GM23338 (cell line): Measurements from ENCODE around the gene DHPS. TPM values are rescaled to one million over a fixed set of nuclear protein-coding genes. Genes with fewer than 3 reads are reported as not detected.

ENCODE experiments used
- ATAC-seq: fragments of 200-7000 bp; cut with Tn5 transposase; 3 replicates; pipeline ENCODE4 v1.9.1; 2020
- DNase-seq: peaks from one replicate; pipeline ENCODE4 v3.0.0-alpha.2; 2015; ENCODE audit warnings: low spot score
- H2AFZ ChIP-seq: fragments of 200-600 bp; sonication (generic); 2 replicates; pipeline ENCODE4 v1.8.0; 2016; ENCODE audit warnings: antibody characterized with exemption, mild to moderate bottlenecking, moderate library complexity
- H3F3A ChIP-seq: fragments of 200-600 bp; sonication (generic); replicated peaks from 2 replicates; pipeline ENCODE4 v1.8.0; 2017; ENCODE audit warnings: antibody characterized with exemption, mixed run types, low read depth
- H3K27ac ChIP-seq: fragments of 200-600 bp; sonication (generic); 2 replicates; pipeline ENCODE4 v1.6.1; 2016; ENCODE audit warnings: low read depth
- H3K27me3 ChIP-seq: fragments of 200-600 bp; sonication (generic); 2 replicates; pipeline ENCODE4 v1.8.0; 2016; ENCODE audit warnings: mild to moderate bottlenecking, mixed run types, moderate library complexity; ENCODE audit not compliant: insufficient read depth
- H3K36me3 ChIP-seq: fragments of 200-600 bp; sonication (generic); 2 replicates; pipeline ENCODE4 v1.8.0; 2016; ENCODE audit warnings: mild to moderate bottlenecking; ENCODE audit not compliant: insufficient read depth
- H3K4me1 ChIP-seq: fragments of 200-600 bp; sonication (generic); 2 replicates; pipeline ENCODE4 v1.8.0; 2016; ENCODE audit warnings: mild to moderate bottlenecking, moderate library complexity; ENCODE audit not compliant: insufficient read depth
- H3K4me2 ChIP-seq: fragments of 200-600 bp; sonication (generic); 2 replicates; pipeline ENCODE4 v1.7.1; 2017; ENCODE audit warnings: mixed run types
- H3K4me3 ChIP-seq: fragments of 200-600 bp; sonication (generic); 2 replicates; pipeline ENCODE4 v1.6.1; 2016; ENCODE audit warnings: mixed run types
- H3K79me2 ChIP-seq: fragments of 200-600 bp; sonication (generic); replicated peaks from 2 replicates; pipeline ENCODE4 v1.8.0; 2017; ENCODE audit warnings: mild to moderate bottlenecking; ENCODE audit not compliant: insufficient read depth
- H3K9me2 ChIP-seq: fragments of 200-600 bp; sonication (generic); 2 replicates; pipeline ENCODE4 v1.8.0; 2017; ENCODE audit not compliant: insufficient read depth
- H4K20me1 ChIP-seq: fragments of 200-600 bp; sonication (generic); replicated peaks from 2 replicates; pipeline ENCODE4 v1.8.0; 2017; ENCODE audit warnings: mild to moderate bottlenecking; ENCODE audit not compliant: insufficient read depth
- H3K27ac Mint-ChIP-seq: 2 replicates; pipeline ENCODE4 v1.8.0; 2020; ENCODE audit warnings: inconsistent platforms, mild to moderate bottlenecking, moderate library complexity, mixed read lengths
- H3K27me3 Mint-ChIP-seq: 3 replicates; pipeline ENCODE4 v1.8.0; 2022; ENCODE audit warnings: low read depth, mild to moderate bottlenecking, moderate library complexity, mixed read lengths, inconsistent platforms; ENCODE audit not compliant: insufficient read depth, poor library complexity
- H3K36me3 Mint-ChIP-seq: 3 replicates; pipeline ENCODE4 v1.8.0; 2021; ENCODE audit warnings: low read depth, mild to moderate bottlenecking, inconsistent platforms, moderate library complexity, mixed read lengths
- H3K4me1 Mint-ChIP-seq: 3 replicates; pipeline ENCODE4 v1.8.0; 2020; ENCODE audit warnings: mild to moderate bottlenecking, inconsistent platforms, mixed read lengths
- H3K4me3 Mint-ChIP-seq: 3 replicates; pipeline ENCODE4 v1.8.0; 2021; ENCODE audit warnings: moderate library complexity, mild to moderate bottlenecking, inconsistent platforms, mixed read lengths
- H3K9me3 Mint-ChIP-seq: 3 replicates; pipeline ENCODE4 v1.8.0; 2020; ENCODE audit warnings: moderate library complexity, mild to moderate bottlenecking, inconsistent platforms, mixed read lengths
- ETS1 ChIP-seq: IDR thresholded peaks from 2 replicates; pipeline ENCODE4 v1.6.1; 2016; ENCODE audit warnings: antibody characterized with exemption
- EZH2 ChIP-seq: fragments of 200-600 bp; sonication (generic); IDR thresholded peaks from one replicate; pipeline ENCODE4 v1.8.0; 2017; ENCODE audit warnings: antibody characterized with exemption, mild to moderate bottlenecking, low read depth; ENCODE audit not compliant: unreplicated experiment
- JUNB ChIP-seq: IDR thresholded peaks from one replicate; pipeline ENCODE4 v1.6.1; 2016; ENCODE audit warnings: antibody characterized with exemption; ENCODE audit not compliant: unreplicated experiment
- POLR2AphosphoS5 ChIP-seq: IDR thresholded peaks from 2 replicates; pipeline ENCODE4 v1.6.1; 2016; ENCODE audit warnings: antibody characterized with exemption, low read depth
- REST ChIP-seq: IDR thresholded peaks from one replicate; pipeline ENCODE4 v1.6.1; 2018; ENCODE audit warnings: antibody characterized with exemption; ENCODE audit not compliant: unreplicated experiment
- STAT1 ChIP-seq: IDR thresholded peaks from one replicate; pipeline ENCODE4 v1.6.1; 2016; ENCODE audit warnings: antibody characterized with exemption; ENCODE audit not compliant: unreplicated experiment
- ZNF114 ChIP-seq: fragments of 250-450 bp; sonication (Bioruptor Pico); IDR thresholded peaks from 2 replicates; pipeline ENCODE4 v1.5.0; 2020; ENCODE audit warnings: mild to moderate bottlenecking, moderate library complexity
- ZNF331 ChIP-seq: fragments of 250-450 bp; sonication (Bioruptor Pico); IDR thresholded peaks from 2 replicates; pipeline ENCODE4 v1.5.0; 2020; ENCODE audit warnings: low read depth, mild to moderate bottlenecking, moderate library complexity
- ZNF462 ChIP-seq: fragments of 250-450 bp; sonication (Bioruptor Pico); IDR thresholded peaks from 2 replicates; pipeline ENCODE4 v1.5.0; 2020; ENCODE audit warnings: mild to moderate bottlenecking, moderate library complexity
- polyA plus RNA-seq: library from polyadenylated mRNA; unstranded; fragments of >200 nt; fragmentation: Nextera tagmentation; extraction: Ambion mirVana; gene quantifications from 2 replicates; pipeline ENCODE4 v1.2.1, GENCODE V29; 2016
- total RNA-seq: library from RNA; depleted of rRNA; stranded (reverse); fragments of >200 nt; shearing (Covaris generic); gene quantifications from 2 replicates; pipeline ENCODE4 v1.2.3, GENCODE V29; 2014
- TF ChIP-seq, protein P1 (sequence below), 2 experiments: fragments of 200-600 bp in 1 of 2; sonication (generic) in 1 of 2; conservative IDR thresholded peaks; 2 replicates each; pipeline versions ENCODE4 v1.5.1 to v1.6.1; 2016 to 2017; ENCODE audit warnings: antibody characterized with exemption in 2 of 2, low read depth in 2 of 2, mild to moderate bottlenecking in 2 of 2, moderate library complexity in 1 of 2

DHPS gene
- total and polyA plus RNA-seq, 2 experiments from 2014 or later: 85.4 to 126 TPM

DNA sequence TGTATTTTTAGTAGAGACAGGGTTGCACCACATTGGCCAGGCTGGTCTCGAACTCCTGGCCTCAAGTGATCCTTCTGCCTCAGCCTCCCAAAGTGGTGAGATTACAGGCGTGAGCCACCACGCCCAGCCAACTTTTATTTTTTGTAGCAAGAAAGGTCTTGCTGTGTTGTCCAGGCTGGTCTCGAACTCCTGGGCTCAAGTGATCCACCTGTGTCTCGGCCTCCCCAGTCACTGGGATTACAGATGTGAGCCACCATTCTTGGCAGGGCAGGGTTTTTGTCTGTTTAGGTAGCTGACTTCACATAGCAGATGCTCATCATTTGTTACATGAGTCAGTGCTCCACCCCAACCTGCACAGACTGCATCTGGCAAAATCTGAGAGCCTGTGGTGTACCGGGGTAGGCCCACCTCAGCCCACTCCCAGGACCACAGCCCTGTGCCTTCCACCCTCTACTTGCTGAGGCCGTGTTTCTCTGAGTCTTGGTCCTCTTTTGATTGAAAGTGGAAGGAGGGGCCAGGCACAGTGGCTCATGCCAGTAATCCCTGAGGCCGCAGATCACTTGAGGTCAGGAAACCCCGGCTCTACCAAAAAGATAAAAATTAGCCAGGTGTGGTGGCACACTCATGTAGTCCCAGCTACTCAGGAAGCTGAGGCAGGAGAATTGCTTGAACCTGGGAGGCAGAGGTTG is 46.2 kb upstream of the DHPS start:
- Histone ChIP-seq H3K27me3 (no peaks in the 10 kb centered on the region), H3K27ac (no peak overlapping the region), H3F3A (peaks cover 34% of the 10 kb centered on the region), H3K79me2 (peaks cover 38% of the 10 kb centered on the region), H3K4me1 (peaks cover 3% of the 10 kb centered on the region; the same call in 1 of the 2 replicates), H4K20me1 (peaks cover 23% of the 10 kb centered on the region), H2AFZ (no peak overlapping the region), H3K36me3 (no peaks in the 10 kb centered on the region), H3K4me3 (no peak overlapping the region), H3K9me2 (no peaks in the 10 kb centered on the region), H3K4me2 (no peak overlapping the region)
- H3K36me3 Mint-ChIP-seq: peaks cover 35% of the 10 kb centered on the region
- no peaks in the 10 kb centered on the region; the same call in 2 of the 3 replicates for H3K9me3 Mint-ChIP-seq
- H3K4me1 Mint-ChIP-seq: peaks cover 14% of the 10 kb centered on the region
- TF ChIP-seq, protein P1, sequence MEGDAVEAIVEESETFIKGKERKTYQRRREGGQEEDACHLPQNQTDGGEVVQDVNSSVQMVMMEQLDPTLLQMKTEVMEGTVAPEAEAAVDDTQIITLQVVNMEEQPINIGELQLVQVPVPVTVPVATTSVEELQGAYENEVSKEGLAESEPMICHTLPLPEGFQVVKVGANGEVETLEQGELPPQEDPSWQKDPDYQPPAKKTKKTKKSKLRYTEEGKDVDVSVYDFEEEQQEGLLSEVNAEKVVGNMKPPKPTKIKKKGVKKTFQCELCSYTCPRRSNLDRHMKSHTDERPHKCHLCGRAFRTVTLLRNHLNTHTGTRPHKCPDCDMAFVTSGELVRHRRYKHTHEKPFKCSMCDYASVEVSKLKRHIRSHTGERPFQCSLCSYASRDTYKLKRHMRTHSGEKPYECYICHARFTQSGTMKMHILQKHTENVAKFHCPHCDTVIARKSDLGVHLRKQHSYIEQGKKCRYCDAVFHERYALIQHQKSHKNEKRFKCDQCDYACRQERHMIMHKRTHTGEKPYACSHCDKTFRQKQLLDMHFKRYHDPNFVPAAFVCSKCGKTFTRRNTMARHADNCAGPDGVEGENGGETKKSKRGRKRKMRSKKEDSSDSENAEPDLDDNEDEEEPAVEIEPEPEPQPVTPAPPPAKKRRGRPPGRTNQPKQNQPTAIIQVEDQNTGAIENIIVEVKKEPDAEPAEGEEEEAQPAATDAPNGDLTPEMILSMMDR (conservative IDR thresholded peaks at IDR 0.05; ENCODE audit: low read depth in 2 of 2): no peak
- no peak for TF ChIP-seq ZNF114 (CRISPR knock-in tag)
- no peak for TF ChIP-seq ZNF462 (CRISPR knock-in tag)
- no peak for TF ChIP-seq POLR2AphosphoS5
- TF ChIP-seq STAT1: no peak
- TF ChIP-seq ETS1: no peak
- TF ChIP-seq JUNB: no peak
- TF ChIP-seq REST: no peak
- TF ChIP-seq ZNF331 (CRISPR knock-in tag): no peak
- TF ChIP-seq EZH2: no peak
- H3K4me3 Mint-ChIP-seq: no peak overlapping the region
- DNase-seq (no peak), ATAC-seq (no peak)
- peaks cover 15% of the 10 kb centered on the region for H3K27me3 Mint-ChIP-seq
- H3K27ac Mint-ChIP-seq: no peak overlapping the region
